SK-N-SH treated with all-trans-retinoic acid at 6 μM for 48 hours (cell line): ENCODE measurements around the gene LANCL2.

Experiments
- ATAC-seq: fragments of 200-7000 bp; cut with Tn5 transposase; 3 replicates; pipeline ENCODE4 v1.9.1; 2020; ENCODE audit warnings: mild to moderate bottlenecking, moderate library complexity
- BACH2 ChIP-seq: fragments of 250-450 bp; sonication (Bioruptor Pico); IDR thresholded peaks from 2 replicates; pipeline ENCODE4 v1.9.0; 2021; ENCODE audit warnings: mild to moderate bottlenecking, borderline replicate concordance
- CREB5 ChIP-seq: fragments of 250-450 bp; sonication (Bioruptor Pico); IDR thresholded peaks from 2 replicates; pipeline ENCODE4 v1.5.1; 2020; ENCODE audit warnings: low read depth, mild to moderate bottlenecking, moderate library complexity
- CSDC2 ChIP-seq: fragments of 250-450 bp; sonication (Bioruptor Pico); IDR thresholded peaks from 2 replicates; pipeline ENCODE4 v1.5.0; 2020; ENCODE audit warnings: mild to moderate bottlenecking, moderate library complexity
- CSRNP3 ChIP-seq: fragments of 250-450 bp; sonication (Bioruptor Pico); IDR thresholded peaks from 2 replicates; pipeline ENCODE4 v1.5.1; 2021; ENCODE audit warnings: mild to moderate bottlenecking, moderate library complexity
- ESRRG ChIP-seq: fragments of 250-450 bp; sonication (Bioruptor Pico); IDR thresholded peaks from 2 replicates; pipeline ENCODE4 v1.6.1; 2021; ENCODE audit warnings: mild to moderate bottlenecking
- GLIS3 ChIP-seq: fragments of 250-450 bp; sonication (Bioruptor Pico); IDR thresholded peaks from 2 replicates; pipeline ENCODE4 v1.5.0; 2020; ENCODE audit warnings: mild to moderate bottlenecking, moderate library complexity
- OSR1 ChIP-seq: fragments of 250-450 bp; sonication (Bioruptor Pico); IDR thresholded peaks from 2 replicates; pipeline ENCODE4 v1.8.0; 2022; ENCODE audit warnings: moderate library complexity, mild to moderate bottlenecking, inconsistent platforms
- PATZ1 ChIP-seq: fragments of 250-450 bp; sonication (Bioruptor Pico); IDR thresholded peaks from 2 replicates; pipeline ENCODE4 v1.8.0; 2020; ENCODE audit warnings: mild to moderate bottlenecking, moderate library complexity, borderline replicate concordance
- POU6F1 ChIP-seq: fragments of 250-450 bp; sonication (Bioruptor Pico); IDR thresholded peaks from 2 replicates; pipeline ENCODE4 v1.8.0; 2021; ENCODE audit warnings: low read depth, mild to moderate bottlenecking, moderate library complexity, borderline replicate concordance
- SNAI2 ChIP-seq: fragments of 250-450 bp; sonication (Bioruptor Pico); IDR thresholded peaks from 2 replicates; pipeline ENCODE4 v1.5.0; 2020; ENCODE audit warnings: mild to moderate bottlenecking, moderate library complexity
- TCF4 ChIP-seq: fragments of 250-450 bp; sonication (Bioruptor Pico); IDR thresholded peaks from 2 replicates; pipeline ENCODE4 v1.8.0; 2021; ENCODE audit warnings: mild to moderate bottlenecking, moderate library complexity, borderline replicate concordance
- TOX ChIP-seq: fragments of 250-450 bp; sonication (Bioruptor Pico); IDR thresholded peaks from 2 replicates; pipeline ENCODE4 v1.8.0; 2021; ENCODE audit warnings: mild to moderate bottlenecking, moderate library complexity, borderline replicate concordance
- ZC3H10 ChIP-seq: fragments of 250-450 bp; sonication (Bioruptor Pico); IDR thresholded peaks from 2 replicates; pipeline ENCODE4 v1.5.1; 2021; ENCODE audit warnings: mild to moderate bottlenecking, moderate library complexity
- ZFP3 ChIP-seq: fragments of 250-450 bp; sonication (Bioruptor Pico); IDR thresholded peaks from 2 replicates; pipeline ENCODE4 v1.5.0; 2020; ENCODE audit warnings: mild to moderate bottlenecking, moderate library complexity
- ZFP30 ChIP-seq: fragments of 450-650 bp; formaldehyde crosslinking; IDR thresholded peaks from 2 replicates; pipeline ENCODE4 v1.5.0; 2022; ENCODE audit warnings: mild to moderate bottlenecking, moderate library complexity
- ZNF565 ChIP-seq: fragments of 450-650 bp; formaldehyde crosslinking; conservative IDR thresholded peaks from 2 replicates; pipeline ENCODE4 v1.5.0; 2020; ENCODE audit warnings: low read depth, mild to moderate bottlenecking, moderate library complexity
- ZNF70 ChIP-seq: fragments of 450-650 bp; formaldehyde crosslinking; IDR thresholded peaks from 2 replicates; pipeline ENCODE4 v1.5.0; 2020; ENCODE audit warnings: mild to moderate bottlenecking, moderate library complexity

The LANCL2 gene

GRCh38 chr7:55432506-55432905 lies 67.4 kb downstream of the LANCL2 start (continued):
- no peak for TF ChIP-seq PATZ1 (CRISPR knock-in tag)

GRCh38 chr7:55432939-55433784 lies 68.0 kb downstream of the LANCL2 start:
- peak; percentile 71 for ATAC-seq
- TF ChIP-seq ZC3H10 (no peak), CSRNP3 (CRISPR knock-in tag) (no peak), TOX (CRISPR knock-in tag) (no peak), TCF4 (CRISPR knock-in tag) (no peak), ZNF70 (no peak), POU6F1 (CRISPR knock-in tag) (no peak), SNAI2 (no peak), CSDC2 (CRISPR knock-in tag) (no peak), OSR1 (CRISPR knock-in tag) (no peak)

GRCh38 chr7:55435466-55435865 lies 70.3 kb downstream of the LANCL2 start:
- ATAC-seq: no peak
- no peak for TF ChIP-seq ZFP30 (CRISPR knock-in tag)

- no peak for ATAC-seq
- TF ChIP-seq ZC3H10 (no peak), ZFP3 (CRISPR knock-in tag) (no peak), TCF4 (CRISPR knock-in tag) (no peak), BACH2 (no peak), ZNF565 (CRISPR knock-in tag) (no peak), ZFP30 (CRISPR knock-in tag) (no peak), CREB5 (CRISPR knock-in tag) (no peak), ZNF70 (no peak), OSR1 (CRISPR knock-in tag) (no peak), GLIS3 (CRISPR knock-in tag) (no peak), CSRNP3 (CRISPR knock-in tag) (no peak)
Measured at GRCh38 chr7:55436457-55436856, 71.3 kb downstream of the LANCL2 start.

- TF ChIP-seq CSDC2 (CRISPR knock-in tag) (no peak), TCF4 (CRISPR knock-in tag) (no peak), BACH2 (no peak), ESRRG (CRISPR knock-in tag) (no peak), CSRNP3 (CRISPR knock-in tag) (no peak), ZFP3 (CRISPR knock-in tag) (no peak), GLIS3 (CRISPR knock-in tag) (no peak), TOX (CRISPR knock-in tag) (no peak)
Measured at GRCh38 chr7:55437375-55437774, 72.2 kb downstream of the LANCL2 start.

More at GRCh38 chr7:55437375-55437774, 72.2 kb downstream of the LANCL2 start:
- no peak for ATAC-seq
